WTC11 (cell line): ENCODE measurements around the gene BCAR3. TPM values are rescaled to one million over a fixed set of nuclear protein-coding genes. Genes with fewer than 3 reads are reported as not detected.

Experiments used
- ATAC-seq: fragments of 200-7000 bp; cut with Tn5 transposase; 2 replicates; pipeline ENCODE4 v1.10.0; 2021; ENCODE audit warnings: mild to moderate bottlenecking, moderate library complexity
- CTCF ChIA-PET: fragments of 300-600 bp; sonication (Branson Sonifier 250); formaldehyde crosslinking; loops from one replicate; lab custom pipeline; 2021; ENCODE audit warnings: antibody characterized with exemption; lab: Charles Lee
- POLR2A ChIA-PET: fragments of 350-600 bp; sonication (Branson Sonifier 250); formaldehyde crosslinking; loops from one replicate; lab custom pipeline; 2021; ENCODE audit warnings: antibody characterized with exemption; lab: Charles Lee
- DNase-seq: peaks from one replicate; pipeline ENCODE4 v3.0.0; 2021; ENCODE audit warnings: low spot score
- H3K27ac Mint-ChIP-seq: 2 replicates; pipeline ENCODE4 v1.8.0; 2021; ENCODE audit warnings: mixed read lengths
- H3K27me3 Mint-ChIP-seq: 2 replicates; pipeline ENCODE4 v1.8.0; 2021; ENCODE audit warnings: low read depth, mild to moderate bottlenecking, moderate library complexity, mixed read lengths
- H3K36me3 Mint-ChIP-seq: 2 replicates; pipeline ENCODE4 v1.8.0; 2021; ENCODE audit warnings: mixed read lengths
- H3K4me1 Mint-ChIP-seq: 2 replicates; pipeline ENCODE4 v1.8.0; 2022; ENCODE audit warnings: mixed read lengths
- H3K4me3 Mint-ChIP-seq: 2 replicates; pipeline ENCODE4 v1.8.0; 2021; ENCODE audit warnings: mild to moderate bottlenecking, moderate library complexity, mixed read lengths
- H3K9me3 Mint-ChIP-seq: 2 replicates; pipeline ENCODE4 v1.8.0; 2021; ENCODE audit warnings: mixed read lengths
- CBFB ChIP-seq: sonication (generic); formaldehyde crosslinking; IDR thresholded peaks from 2 replicates; pipeline ENCODE4 v1.8.1; 2022; ENCODE audit warnings: mild to moderate bottlenecking, low read depth, missing genetic modification reagents
- ETV6 ChIP-seq: sonication (generic); formaldehyde crosslinking; IDR thresholded peaks from 2 replicates; pipeline ENCODE4 v1.8.1; 2022; ENCODE audit warnings: mild to moderate bottlenecking, missing genetic modification reagents
- FOXK1 ChIP-seq: sonication (generic); formaldehyde crosslinking; IDR thresholded peaks from 2 replicates; pipeline ENCODE4 v1.8.0; 2022; ENCODE audit warnings: mild to moderate bottlenecking, moderate library complexity, missing genetic modification reagents
- GTF2I ChIP-seq: fragments of 250-450 bp; sonication (Bioruptor Pico); conservative IDR thresholded peaks from 2 replicates; pipeline ENCODE4 v1.4.0; 2021; ENCODE audit warnings: mild to moderate bottlenecking
- HMGA2 ChIP-seq: fragments of 250-450 bp; sonication (Bioruptor Pico); IDR thresholded peaks from 2 replicates; pipeline ENCODE4 v1.4.0; 2021; ENCODE audit warnings: mild to moderate bottlenecking, moderate library complexity
- MYBL2 ChIP-seq: sonication (generic); formaldehyde crosslinking; IDR thresholded peaks from 2 replicates; pipeline ENCODE4 v1.8.1; 2023; ENCODE audit warnings: mild to moderate bottlenecking, moderate library complexity, missing genetic modification reagents
- NR1H2 ChIP-seq: sonication (generic); formaldehyde crosslinking; IDR thresholded peaks from 2 replicates; pipeline ENCODE4 v1.9.0; 2021; ENCODE audit warnings: mild to moderate bottlenecking, moderate library complexity, missing genetic modification reagents
- NR2C2 ChIP-seq: sonication (generic); formaldehyde crosslinking; IDR thresholded peaks from 2 replicates; pipeline ENCODE4 v1.8.0; 2022; ENCODE audit warnings: mild to moderate bottlenecking, missing genetic modification reagents
- NR3C1 ChIP-seq: sonication (generic); formaldehyde crosslinking; conservative IDR thresholded peaks from 2 replicates; pipeline ENCODE4 v1.8.1; 2023; ENCODE audit warnings: low read depth, mild to moderate bottlenecking, missing genetic modification reagents
- RORB ChIP-seq: fragments of 250-450 bp; sonication (Bioruptor Pico); IDR thresholded peaks from 2 replicates; pipeline ENCODE4 v1.9.0; 2021; ENCODE audit warnings: mild to moderate bottlenecking
- TCF7 ChIP-seq: sonication (generic); formaldehyde crosslinking; IDR thresholded peaks from 2 replicates; pipeline ENCODE4 v1.8.0; 2022; ENCODE audit warnings: mild to moderate bottlenecking, low read depth, missing genetic modification reagents, moderate library complexity
- ZNF138 ChIP-seq: sonication (generic); formaldehyde crosslinking; conservative IDR thresholded peaks from 2 replicates; pipeline ENCODE4 v1.8.1; 2022; ENCODE audit warnings: mild to moderate bottlenecking, moderate library complexity, missing genetic modification reagents
- ZNF232 ChIP-seq: sonication (generic); formaldehyde crosslinking; IDR thresholded peaks from 2 replicates; pipeline ENCODE4 v1.8.0; 2022; ENCODE audit warnings: mild to moderate bottlenecking, missing genetic modification reagents
- ZNF263 ChIP-seq: sonication (generic); formaldehyde crosslinking; IDR thresholded peaks from 2 replicates; pipeline ENCODE4 v1.8.1; 2022; ENCODE audit warnings: low read depth, mild to moderate bottlenecking, moderate library complexity, missing genetic modification reagents
- ZNF317 ChIP-seq: sonication (generic); formaldehyde crosslinking; IDR thresholded peaks from 2 replicates; pipeline ENCODE4 v1.8.1; 2023; ENCODE audit warnings: low read depth, mild to moderate bottlenecking, moderate library complexity, missing genetic modification reagents, borderline replicate concordance
- ZNF423 ChIP-seq: fragments of 250-450 bp; sonication (Bioruptor Pico); IDR thresholded peaks from 2 replicates; pipeline ENCODE4 v2.1.2; 2022; ENCODE audit warnings: mild to moderate bottlenecking, moderate library complexity
- total RNA-seq: library from RNA; stranded (reverse); gene quantifications from 3 replicates; pipeline ENCODE4 v1.2.3, GENCODE V29; 2021
- TF ChIP-seq, protein P1 (sequence below): sonication (generic); formaldehyde crosslinking; IDR thresholded peaks from 2 replicates; pipeline ENCODE4 v1.8.0; 2022; ENCODE audit warnings: mild to moderate bottlenecking, missing genetic modification reagents
- TF ChIP-seq, protein P2 (sequence below): sonication (generic); formaldehyde crosslinking; IDR thresholded peaks from 2 replicates; pipeline ENCODE4 v1.8.1; 2023; ENCODE audit warnings: mild to moderate bottlenecking, missing genetic modification reagents
- TF ChIP-seq, protein P3 (sequence below): sonication (generic); formaldehyde crosslinking; IDR thresholded peaks from 2 replicates; pipeline ENCODE4 v1.8.1; 2023; ENCODE audit warnings: mild to moderate bottlenecking, missing genetic modification reagents
- TF ChIP-seq, protein P4 (sequence below): sonication (generic); formaldehyde crosslinking; conservative IDR thresholded peaks from 2 replicates; pipeline ENCODE4 v1.8.1; 2022; ENCODE audit warnings: mild to moderate bottlenecking, missing genetic modification reagents
- TF ChIP-seq, protein P5 (sequence below): fragments of 250-450 bp; sonication (Bioruptor Pico); IDR thresholded peaks from 2 replicates; pipeline ENCODE4 v1.9.0; 2021; ENCODE audit warnings: moderate library complexity, mild to moderate bottlenecking, inconsistent platforms, borderline replicate concordance

BCAR3 gene
- total RNA-seq, 1 experiment from 2014 or later: 14.8 TPM

DNA sequence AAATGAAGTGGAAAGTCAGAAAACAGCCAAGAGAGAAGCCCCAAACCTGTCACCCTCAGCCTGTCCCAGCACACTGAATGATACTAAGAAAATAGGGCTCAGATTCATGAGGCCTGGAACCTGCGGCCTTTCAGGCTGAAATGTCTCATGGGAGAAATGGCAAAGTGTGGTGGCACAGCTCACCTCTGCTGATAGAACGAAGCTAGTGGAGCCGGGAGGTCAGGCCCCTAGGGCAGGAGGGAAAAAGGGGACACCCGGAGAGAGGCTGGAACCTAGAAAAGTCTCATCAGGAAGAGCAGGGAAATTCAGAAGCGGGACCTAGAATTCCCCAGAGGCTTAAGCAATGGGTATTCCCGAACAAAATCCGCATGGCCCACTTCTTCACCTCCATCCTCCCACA lies 107.1 kb downstream of the BCAR3 start:
- H3K9me3 Mint-ChIP-seq: no peaks in the 10 kb centered on the region
- DNase-seq (no peak), ATAC-seq (no peak)
- POLR2A ChIA-PET: no interaction called here
- H3K36me3 Mint-ChIP-seq: peaks cover 19% of the 10 kb centered on the region
- H3K4me1 Mint-ChIP-seq: peaks cover 24% of the 10 kb centered on the region
- H3K27me3 Mint-ChIP-seq: no peaks in the 10 kb centered on the region
- no peak overlapping the region for H3K27ac Mint-ChIP-seq
- CTCF ChIA-PET: interaction anchor here (0.9 kb wide), 1 partner anchor 239 kb away, joined by 3 read pairs; no protein-coding TSS in a partner anchor
- TF ChIP-seq TCF7 (CRISPR knock-in tag) (no peak), ZNF232 (no peak), NR2C2 (no peak), FOXK1 (CRISPR knock-in tag) (no peak), RORB (CRISPR knock-in tag) (no peak)
- no peak overlapping the region for H3K4me3 Mint-ChIP-seq

DNA sequence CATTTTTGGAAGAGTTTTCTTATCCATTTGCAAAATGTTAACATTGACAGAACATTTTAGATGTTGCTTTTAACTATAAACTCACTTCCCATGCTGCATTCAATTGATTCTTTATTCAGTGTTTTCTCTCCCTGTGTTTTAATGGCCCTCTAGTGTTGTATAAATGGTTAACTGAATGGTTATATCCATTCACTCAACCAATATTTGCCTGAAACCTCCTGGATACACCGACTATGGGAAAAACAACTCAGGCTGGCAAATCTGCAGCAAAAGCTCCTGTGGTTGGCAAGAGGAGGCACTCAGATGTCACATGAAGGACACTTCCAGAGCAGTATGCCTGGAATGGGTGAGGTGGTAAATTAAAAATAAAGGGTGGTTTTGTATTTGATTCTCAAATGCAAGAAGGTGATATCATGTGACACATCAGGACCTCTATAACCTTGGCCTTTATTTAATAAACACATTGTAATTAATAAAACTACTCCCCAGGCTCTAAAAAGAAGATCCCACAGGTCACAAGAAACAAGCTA lies 107.6 kb downstream of the BCAR3 start:
- ATAC-seq: no peak
- Mint-ChIP-seq H3K4me1 (peaks cover 21% of the 10 kb centered on the region), H3K36me3 (peaks cover 19% of the 10 kb centered on the region), H3K27me3 (no peaks in the 10 kb centered on the region), H3K9me3 (no peaks in the 10 kb centered on the region), H3K27ac (no peak overlapping the region), H3K4me3 (no peak overlapping the region)
- ChIA-PET CTCF (no interaction called here), POLR2A (no interaction called here)
- no peak for TF ChIP-seq ZNF423 (CRISPR knock-in tag)
- no peak for TF ChIP-seq NR3C1 (CRISPR knock-in tag)
- TF ChIP-seq ETV6 (CRISPR knock-in tag): no peak
- TF ChIP-seq, protein P1, sequence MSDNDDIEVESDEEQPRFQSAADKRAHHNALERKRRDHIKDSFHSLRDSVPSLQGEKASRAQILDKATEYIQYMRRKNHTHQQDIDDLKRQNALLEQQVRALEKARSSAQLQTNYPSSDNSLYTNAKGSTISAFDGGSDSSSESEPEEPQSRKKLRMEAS (CRISPR knock-in tag): no peak
- TF ChIP-seq HMGA2 (CRISPR knock-in tag): no peak
- TF ChIP-seq, protein P2, sequence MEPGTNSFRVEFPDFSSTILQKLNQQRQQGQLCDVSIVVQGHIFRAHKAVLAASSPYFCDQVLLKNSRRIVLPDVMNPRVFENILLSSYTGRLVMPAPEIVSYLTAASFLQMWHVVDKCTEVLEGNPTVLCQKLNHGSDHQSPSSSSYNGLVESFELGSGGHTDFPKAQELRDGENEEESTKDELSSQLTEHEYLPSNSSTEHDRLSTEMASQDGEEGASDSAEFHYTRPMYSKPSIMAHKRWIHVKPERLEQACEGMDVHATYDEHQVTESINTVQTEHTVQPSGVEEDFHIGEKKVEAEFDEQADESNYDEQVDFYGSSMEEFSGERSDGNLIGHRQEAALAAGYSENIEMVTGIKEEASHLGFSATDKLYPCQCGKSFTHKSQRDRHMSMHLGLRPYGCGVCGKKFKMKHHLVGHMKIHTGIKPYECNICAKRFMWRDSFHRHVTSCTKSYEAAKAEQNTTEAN (CRISPR knock-in tag): no peak
- TF ChIP-seq, protein P3, sequence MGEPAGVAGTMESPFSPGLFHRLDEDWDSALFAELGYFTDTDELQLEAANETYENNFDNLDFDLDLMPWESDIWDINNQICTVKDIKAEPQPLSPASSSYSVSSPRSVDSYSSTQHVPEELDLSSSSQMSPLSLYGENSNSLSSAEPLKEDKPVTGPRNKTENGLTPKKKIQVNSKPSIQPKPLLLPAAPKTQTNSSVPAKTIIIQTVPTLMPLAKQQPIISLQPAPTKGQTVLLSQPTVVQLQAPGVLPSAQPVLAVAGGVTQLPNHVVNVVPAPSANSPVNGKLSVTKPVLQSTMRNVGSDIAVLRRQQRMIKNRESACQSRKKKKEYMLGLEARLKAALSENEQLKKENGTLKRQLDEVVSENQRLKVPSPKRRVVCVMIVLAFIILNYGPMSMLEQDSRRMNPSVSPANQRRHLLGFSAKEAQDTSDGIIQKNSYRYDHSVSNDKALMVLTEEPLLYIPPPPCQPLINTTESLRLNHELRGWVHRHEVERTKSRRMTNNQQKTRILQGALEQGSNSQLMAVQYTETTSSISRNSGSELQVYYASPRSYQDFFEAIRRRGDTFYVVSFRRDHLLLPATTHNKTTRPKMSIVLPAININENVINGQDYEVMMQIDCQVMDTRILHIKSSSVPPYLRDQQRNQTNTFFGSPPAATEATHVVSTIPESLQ (CRISPR knock-in tag): no peak
- TF ChIP-seq ZNF263: no peak
- TF ChIP-seq ZNF138 (CRISPR knock-in tag): no peak
- no peak for TF ChIP-seq MYBL2 (CRISPR knock-in tag)
- TF ChIP-seq, protein P4, sequence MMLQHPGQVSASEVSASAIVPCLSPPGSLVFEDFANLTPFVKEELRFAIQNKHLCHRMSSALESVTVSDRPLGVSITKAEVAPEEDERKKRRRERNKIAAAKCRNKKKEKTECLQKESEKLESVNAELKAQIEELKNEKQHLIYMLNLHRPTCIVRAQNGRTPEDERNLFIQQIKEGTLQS (CRISPR knock-in tag): no peak
- TF ChIP-seq ZNF232: no peak
- TF ChIP-seq, protein P5, sequence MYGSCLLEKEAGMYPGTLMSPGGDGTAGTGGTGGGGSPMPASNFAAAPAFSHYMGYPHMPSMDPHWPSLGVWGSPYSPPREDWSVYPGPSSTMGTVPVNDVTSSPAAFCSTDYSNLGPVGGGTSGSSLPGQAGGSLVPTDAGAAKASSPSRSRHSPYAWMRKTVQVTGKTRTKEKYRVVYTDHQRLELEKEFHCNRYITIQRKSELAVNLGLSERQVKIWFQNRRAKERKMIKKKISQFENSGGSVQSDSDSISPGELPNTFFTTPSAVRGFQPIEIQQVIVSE (CRISPR knock-in tag): no peak
- no peak for TF ChIP-seq ZNF317
- no peak for TF ChIP-seq CBFB (CRISPR knock-in tag)
- TF ChIP-seq NR1H2: no peak
- no peak for TF ChIP-seq GTF2I (CRISPR knock-in tag)
- no peak for DNase-seq
